DMS 273 (cell line): Measurements from ENCODE around the gene GPR161.

ENCODE experiments used
- DNase-seq: peaks from one replicate; lab custom pipeline; 2025; ENCODE audit not compliant: unreplicated experiment; lab: John Stamatoyannopoulos, UW

Gene GPR161

DNA sequence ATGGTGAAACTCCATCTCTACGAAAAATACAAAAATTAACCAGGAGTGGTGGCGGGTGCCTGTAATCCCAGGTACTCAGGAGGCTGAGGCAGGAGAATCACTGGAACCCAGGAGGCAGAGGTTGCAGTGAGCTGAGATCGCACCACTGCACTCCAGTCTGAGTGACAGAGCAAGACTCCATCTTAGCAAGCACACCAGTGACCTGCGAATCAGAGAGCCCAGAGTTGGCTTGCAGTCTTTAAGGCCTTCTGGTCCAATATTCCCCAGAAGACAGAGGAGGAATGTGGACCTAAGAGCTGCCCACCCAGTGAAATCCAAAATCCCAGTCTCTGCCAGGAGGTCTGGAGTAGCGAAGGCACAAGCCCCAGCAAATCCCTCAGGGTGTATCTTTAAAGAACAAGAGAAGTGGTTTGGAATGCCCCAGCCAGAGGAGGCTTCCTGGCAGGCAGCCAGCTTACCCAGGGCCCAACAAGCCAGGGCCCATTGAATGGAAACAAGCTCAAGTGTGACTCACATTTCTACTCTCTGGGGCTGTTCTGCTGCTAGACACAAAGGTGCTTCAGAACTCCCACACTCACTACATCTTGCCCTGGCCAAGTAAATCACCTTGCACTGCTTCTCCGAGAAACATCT lies 23.9 kb downstream of the GPR161 start:
- DNase-seq, result peak; percentile 89

DNA sequence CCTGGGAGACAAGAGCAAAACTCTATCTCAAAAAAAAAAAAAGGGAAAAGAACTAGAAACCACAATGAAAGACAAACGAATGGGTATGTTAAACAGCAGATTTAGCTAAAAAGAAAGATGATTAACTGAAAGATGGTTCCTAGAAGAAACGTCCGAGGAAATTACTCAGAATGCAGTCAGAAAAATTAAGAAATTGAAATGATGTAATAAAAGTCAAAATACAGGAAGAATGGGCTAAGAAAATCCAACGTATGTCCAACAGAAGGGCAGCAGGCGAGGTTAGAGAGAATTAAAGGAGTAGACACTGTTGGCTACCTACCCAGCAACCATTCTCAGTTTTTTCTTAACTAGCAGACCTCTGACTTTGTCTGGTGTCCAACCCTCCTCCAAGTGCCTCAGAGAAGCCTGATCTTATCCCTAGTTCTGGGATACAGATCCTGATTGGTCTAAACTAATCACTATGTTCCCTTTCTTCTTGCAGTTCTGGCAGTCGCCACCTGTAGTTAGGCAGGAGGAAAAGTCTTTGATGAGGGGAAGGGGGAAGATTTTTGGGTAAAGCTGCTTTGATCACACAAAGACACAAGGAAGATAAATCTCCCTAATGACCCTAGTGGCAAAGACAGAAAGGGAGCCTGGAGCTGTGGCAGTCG lies 25.7 kb downstream of the GPR161 start:
- DNase-seq, result peak; percentile 45

DNA sequence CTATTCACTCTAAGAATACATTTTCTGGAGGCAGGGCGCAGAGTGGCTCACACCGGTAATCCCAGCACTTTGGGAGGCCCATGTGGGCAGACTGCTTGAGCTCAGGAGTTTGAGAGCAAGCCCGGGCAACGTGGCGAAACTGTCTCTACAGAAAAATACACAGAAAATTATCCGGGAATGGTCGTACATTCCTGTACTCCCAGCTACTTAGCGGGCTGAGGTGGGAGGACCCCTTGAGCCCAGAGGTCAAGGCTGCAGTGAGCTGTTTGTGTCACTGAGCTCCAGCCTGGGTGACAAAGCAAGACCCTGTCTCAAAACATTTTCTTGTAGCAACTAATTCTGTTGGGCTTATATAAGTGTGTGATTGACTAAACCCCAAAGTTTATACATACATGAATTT lies 30.5 kb downstream of the GPR161 start:
- no peak for DNase-seq

DNA sequence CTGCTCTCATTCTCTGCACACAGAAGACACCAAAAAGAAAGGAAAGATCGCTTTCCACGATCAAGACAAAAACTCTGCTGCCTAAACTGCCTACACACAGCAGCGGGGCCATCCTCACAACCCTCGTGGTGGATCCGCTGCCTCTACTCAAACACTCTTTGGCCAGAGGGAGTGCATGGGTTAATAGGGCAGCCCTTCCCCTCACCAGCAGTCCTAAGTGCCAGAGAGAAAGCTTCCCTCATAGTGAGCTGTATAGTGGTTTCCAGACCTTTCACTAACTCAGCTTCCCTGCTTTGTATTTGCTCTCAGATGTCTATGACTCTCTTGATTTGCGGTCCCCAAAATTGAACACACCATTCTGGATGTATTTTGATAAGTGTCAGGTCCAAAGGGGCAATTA lies 30.9 kb downstream of the GPR161 start:
- no peak for DNase-seq

DNA sequence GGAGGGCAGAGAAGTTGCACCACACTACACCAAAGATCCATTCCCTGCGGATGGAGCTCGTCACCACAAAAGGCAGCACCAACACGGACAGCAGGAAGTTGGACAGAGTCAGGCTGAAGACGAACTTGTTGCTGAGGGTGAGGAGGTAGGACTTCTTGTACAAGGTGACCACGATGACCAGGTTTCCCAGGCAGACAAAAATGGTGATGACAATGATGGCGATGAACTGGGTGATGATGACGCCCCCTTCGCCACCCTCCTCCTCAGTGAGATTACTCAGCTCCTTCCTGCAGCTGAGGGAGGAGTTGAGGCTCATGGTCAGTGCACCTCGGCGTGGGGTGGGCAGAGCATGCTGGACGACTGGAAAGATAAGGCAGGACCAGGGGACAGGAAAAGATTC lies 32.2 kb downstream of the GPR161 start:
- DNase-seq, result no peak

DNA sequence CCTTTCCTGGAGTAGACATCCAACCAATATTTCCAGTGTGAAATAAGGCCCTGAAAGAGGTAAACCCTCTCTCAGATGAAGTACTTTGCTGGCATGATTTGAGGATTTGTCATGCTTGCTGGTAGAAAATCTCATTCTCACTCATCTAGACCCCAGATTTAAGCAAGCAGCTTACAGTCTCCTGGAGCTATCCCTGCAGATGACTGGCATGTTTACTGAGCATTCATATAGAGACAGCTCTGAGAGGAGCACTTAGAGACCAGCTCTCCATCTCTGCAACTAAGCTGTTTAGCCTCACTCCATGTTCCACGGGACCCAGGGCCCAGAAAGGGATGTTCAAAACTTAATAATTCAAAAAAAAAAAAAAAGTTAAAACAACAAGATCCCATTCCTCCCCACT lies 34.2 kb downstream of the GPR161 start:
- no peak for DNase-seq

DNA sequence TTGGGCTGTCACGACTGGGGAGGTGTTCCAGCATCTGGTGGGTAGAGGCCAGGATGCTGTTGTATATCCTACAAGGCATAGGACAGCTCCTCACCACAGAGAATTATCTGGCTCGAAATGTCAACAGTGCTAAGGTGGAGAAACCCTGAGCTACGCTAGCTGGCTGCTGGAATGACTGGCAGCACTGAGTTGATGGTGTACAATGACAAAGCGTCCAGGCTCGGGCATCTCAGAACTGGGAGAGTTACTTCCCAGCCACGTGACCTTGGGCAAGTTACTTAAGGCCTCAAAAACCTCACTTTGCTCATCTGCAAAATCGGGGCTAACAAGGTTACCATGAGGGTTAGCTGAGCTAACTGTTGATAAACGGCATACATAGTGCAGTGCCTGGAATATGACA lies 35.4 kb downstream of the GPR161 start:
- DNase-seq, result no peak

DNA sequence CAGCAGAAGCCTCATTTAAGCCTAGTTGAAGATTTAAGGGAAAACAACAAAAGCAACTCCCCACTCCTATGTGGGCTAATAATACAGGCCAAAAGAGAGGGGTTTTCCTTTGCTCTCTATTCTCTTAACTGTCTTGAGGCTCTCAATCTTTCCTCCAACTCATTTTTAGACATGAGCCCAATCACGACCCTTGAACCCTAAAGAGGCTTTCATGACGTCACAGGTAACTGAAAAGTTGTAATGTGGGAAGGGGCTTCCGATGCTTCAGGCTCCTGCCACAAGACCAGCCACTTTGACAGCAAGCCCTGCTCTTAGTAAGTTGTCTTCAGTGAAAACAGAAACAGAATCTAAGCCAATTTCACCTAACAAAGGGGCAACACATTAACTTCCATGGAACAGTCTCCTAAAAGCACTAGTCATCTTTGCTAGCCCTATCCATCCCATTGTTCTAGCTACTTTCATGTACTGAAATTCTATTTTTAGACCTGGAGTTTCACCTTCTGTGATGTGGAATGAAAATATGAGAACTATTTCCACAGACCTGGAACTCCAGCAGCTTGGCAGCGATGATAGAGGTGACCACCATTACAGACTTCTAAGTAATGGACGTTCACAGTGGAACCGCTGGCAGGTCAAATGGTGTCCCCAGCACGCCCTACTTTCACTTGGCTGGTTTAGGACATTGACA lies 36.3 kb downstream of the GPR161 start:
- DNase-seq, result no peak

DNA sequence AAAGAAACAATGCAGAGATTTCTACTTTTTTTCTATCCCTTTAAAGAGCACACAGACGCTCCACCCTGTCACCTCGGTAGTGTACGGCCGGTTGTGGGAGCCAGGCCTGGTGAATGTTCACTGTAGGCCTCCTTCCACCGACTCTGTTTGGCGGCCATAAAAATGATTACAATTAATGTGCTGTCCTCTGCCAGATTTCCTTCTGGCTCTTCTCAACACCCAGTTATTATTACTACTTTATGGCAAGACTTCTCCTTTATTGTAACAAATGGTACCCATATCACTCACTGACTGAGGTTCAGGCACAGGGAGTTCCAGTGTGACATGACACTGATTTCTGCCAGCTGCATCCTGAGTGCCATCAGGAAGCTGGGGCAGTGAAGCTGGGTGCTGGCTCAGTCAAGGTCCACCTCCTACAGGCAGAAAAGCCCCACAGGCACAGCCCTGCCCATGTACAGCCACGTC lies 37.4 kb downstream of the GPR161 start:
- no peak for DNase-seq

DNA sequence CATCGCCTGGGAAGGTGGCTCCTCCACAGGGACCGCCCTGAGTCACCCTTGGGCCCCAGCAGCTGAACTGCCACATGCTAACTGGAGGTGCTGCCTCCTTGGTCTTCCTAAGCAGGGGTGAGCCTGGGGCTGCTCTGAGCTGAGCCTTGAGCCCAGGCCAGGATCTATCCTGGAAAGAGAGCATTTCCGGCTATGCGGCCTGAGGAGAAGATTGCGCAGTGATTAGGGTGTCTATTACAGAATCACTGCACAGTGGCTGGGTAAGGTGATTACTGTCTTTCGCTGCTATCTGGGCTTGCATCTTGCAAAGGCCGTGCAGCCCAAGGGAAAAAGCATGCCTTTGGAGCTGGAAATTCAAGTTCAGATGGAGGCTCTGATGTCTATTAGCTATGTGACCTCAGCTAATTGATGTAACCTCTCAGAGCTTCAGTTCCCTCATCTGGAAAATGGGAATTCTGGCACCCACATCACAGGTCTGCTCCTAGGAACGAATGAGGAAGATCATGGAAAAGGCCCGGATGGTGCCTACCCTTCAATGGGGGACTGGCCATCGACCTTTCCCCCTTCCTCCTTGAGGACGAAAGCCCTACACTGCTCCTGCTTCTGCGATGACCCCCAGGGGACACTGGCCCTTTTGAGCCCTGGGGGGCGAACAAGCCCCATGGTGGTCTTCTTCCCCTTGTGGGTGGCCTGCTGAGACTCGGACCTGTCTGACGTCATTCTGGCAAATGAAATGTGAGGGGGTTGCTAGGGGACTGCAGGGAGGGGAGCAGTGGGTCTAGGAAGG lies 38.0 kb downstream of the GPR161 start:
- DNase-seq, result no peak

DNA sequence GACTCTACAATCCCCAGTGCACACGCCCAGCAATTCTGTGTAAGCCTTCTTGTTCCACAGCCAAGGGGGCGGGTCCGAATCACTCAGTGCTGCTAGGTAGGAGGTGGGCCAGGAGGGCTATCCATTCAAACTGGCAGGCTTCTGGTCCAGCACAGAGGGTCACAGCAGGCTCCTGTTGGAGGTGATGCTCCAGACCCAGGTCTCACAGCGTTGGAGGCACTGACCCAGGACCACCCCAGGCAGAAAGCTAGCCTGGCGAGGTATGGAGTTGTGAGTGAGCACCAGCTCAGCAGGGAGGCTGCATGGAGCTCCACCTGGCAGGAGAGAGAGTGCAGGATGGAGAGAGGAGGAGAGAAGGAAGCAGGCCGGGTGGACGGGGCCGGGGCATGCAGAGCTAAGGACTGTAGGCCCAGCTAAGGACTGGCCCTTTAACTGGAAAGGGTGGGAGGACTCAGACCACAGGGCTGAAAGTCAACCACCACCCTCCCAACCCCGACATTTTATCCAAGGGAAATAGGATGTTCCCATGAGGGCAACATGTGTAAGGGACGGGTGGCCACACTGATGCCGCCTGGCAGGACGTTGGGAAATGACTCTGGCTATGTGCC lies 38.7 kb downstream of the GPR161 start:
- no peak for DNase-seq

DNA sequence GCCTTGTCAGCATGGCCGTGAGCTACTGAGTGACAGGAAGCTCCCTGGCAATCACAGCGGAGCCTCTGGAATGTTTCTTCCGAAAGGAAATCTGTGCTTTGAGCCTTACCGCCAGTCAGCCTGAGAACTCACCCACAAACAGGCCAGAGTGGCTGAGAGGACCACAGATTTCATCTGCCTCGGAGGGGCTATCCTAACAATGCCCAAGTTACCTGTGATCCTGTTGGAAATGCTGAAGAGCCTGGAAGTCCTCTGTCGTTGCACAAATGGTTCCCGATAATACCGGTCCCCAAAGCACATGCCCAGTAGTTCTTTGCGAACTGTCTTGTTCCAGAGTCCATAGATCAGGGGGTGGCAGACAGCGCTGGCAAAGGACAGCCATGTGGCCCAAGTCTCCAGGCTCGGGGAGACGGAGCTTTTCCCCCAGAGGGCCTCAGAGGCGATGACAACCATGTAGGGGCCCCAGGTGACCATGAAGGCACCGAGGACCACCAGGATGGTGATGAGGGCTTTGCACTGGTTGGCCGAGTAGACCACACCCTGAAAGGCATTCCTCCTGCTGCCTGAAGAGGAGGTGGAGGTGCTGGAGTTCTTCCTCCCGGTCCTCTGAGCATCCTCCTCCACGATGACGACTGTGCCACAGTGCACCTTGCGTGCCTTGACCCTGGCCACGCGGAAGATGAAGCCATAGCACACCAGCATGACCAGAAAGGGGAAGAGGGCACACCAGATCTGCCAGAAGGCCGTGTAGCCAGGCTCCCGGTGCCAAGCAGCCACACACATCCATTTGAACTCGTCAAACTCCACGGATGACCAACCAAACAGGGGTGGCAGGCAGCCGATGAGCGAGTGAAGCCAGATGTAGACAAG lies 40.2 kb downstream of the GPR161 start:
- no peak for DNase-seq

DNA sequence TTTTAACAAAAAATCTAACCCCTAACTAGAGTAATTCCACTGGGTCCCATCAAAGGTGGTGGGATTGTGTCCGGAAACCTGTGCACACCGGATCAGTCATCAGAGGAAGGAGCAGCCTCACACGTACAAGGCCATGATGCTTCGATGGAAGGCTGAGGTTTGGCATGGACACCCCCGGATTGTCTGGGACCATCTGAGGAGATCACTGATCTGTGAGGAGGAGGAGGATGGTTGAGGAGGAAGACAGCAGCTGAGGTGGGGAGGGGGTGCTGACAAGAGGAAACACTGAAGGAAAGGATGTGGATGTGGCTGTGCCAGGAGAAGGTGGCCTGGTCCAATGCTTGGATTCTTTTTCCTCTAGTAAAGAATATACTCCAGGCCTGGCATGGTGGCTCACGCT lies 41.3 kb downstream of the GPR161 start:
- no peak for DNase-seq

DNA sequence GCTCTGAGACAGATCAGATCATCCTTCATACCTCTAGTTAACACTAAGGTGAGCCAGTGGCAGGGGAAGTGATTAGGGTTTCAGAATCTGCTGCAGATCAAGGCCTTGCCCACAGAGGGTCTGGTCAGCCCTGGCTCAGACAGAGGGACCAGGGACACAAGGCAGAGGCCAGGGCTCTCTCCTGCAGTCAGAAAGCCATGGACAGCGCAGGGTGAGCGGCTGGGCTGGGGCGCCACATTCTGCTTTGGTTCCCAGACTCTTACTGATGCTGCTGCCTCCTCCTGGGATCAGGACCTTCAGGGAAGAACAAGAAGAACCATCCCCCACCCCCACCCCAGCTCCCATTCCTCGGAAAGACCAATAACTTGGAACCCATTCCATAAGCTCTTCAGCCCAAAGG lies 43.1 kb downstream of the GPR161 start:
- DNase-seq, result no peak

DNA sequence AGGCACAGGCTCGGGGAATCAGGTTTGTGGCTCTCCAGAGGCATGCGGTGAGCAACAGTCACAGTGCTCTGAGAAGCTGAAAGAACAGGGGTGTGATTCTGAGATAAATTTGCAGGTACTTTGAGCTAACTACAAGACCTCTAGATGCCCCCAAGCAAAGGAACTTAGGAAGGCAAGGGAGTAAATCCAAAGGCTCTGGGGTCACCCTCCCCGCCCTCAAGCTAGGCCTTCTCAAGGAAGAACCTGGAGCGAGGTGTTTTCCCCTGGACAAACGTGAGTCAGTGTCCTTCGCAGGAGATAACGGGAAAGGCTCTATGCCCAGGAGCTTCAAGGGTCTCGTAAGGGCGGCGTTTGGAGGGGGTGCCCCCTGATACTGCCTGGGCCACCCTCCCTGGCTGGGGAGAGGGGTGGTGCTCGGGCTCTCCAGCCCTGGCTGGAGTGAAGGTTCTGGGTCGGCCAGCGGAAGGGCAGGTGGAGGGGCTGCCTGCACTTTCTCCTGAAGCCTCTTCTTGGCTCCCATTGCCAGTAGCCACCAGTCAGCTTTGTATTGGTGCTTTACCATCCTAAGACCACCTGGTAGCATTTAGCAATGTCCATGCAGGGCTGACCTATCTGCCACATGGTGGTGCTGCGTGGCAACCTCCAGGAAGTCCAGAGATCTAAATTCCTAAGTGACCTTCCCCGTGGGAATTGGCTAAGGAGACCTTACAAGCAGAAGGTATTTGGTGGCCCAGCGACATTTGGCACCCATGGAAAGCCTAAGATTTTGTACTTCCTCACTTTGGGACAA lies 44.0 kb downstream of the GPR161 start:
- DNase-seq, result peak; percentile 10

DNA sequence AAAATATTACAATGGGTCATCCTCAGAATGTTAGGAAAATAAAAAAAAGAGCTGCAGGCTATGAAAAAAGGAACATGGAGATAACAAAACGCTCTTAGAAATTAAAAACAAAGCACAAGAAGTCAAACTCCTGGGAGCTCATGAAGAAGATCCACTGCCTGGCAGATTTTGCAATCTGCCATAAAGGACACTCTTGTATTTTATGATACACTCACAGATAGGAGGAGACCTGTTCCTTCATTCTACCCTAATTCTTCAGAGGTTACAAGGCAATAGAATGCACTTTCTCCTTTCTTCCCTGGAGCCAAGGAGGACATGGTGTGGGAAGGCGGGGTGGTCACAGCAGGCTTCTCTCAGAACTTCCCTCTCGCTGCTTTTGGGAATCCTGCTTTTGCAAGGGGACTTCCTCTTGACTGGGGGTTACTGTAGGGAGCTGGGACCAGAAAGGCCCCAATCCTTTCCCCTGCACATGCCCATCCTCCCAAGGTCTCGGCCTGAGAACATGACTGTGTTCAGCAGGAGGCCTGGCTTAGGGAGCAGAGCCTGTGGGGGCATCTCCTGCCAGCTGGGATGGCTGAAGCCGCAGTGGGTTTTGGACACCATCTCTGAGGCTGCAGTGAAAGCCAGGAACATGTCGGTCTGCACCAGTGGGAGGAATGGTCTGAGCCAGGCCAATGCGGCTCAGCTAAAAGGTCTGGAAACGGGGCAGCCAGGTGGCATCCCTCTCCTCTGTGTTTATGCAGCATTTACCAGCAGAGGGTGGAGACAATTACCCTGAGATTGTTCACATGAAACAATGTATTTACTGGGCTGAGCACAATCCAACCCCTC lies 44.8 kb downstream of the GPR161 start:
- DNase-seq, result no peak

DNA sequence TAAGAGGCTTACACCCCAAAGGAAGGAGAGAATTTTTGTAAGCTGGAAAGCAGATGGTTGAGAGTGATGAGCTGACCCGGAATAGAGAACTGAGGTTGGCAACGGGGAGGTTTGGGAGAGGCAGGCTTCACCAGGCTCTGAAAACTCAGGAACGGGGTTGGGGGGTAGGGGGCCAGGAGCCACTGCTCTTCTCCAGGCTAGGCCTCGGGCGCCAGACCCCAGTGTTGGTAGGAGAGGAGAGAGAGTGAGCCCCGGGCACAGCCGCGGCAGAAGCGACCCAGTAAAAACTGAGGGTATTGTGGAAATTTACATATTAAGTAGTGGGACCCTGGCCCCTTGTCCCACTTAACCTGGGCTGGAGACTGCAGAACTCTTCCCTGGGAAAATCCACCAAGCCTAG lies 45.7 kb downstream of the GPR161 start:
- DNase-seq, result no peak

DNA sequence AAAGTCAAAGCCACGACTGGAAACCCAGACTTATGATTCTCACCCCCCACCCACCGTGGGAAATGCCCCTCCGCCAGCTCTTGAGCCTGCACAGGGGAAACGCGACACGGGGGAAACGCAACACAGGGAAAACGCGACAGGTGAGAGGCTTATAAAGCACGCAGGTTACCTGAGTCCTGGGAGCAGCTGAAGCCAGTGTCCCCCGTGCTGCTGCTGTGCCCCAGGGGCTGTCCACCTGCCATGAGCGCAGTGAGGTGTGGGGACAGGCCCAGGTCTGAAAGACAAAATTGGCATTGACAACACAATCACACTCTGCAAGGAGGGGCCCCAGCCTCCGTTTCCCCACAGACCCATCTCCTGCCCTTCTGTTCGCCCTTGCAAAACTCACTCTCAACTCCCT lies 46.3 kb downstream of the GPR161 start:
- DNase-seq, result no peak

DNA sequence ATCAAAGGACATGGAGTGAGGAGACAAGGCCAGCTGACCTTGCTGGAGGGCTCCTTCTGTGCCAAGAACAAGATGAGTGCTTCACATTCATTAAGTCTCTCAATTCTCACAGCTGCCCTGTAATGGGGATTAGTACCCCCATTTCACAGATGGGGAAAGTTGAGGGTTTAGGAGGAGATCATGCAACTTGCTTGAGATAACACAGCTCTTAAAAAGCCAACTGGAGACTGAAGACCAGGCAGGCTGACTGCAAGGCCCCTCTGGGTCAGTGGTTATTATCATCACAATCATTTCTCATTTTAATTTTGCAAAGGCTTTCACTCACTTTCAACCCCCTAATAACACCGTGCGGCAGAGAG lies 46.8 kb downstream of the GPR161 start:
- DNase-seq, result no peak
